ENCODE results near the gene RAC3.

RAC3 gene

GRCh38 chr17:82011617-82012187, 19.8 kb upstream of the RAC3 start:
- Histone ChIP-seq H3K4me3 (ENCODE audit: low read depth in 1 of 2, low read length in 2 of 2) (no peak overlapping the region), H3K79me2 (ENCODE audit: insufficient read depth, low read length) (no peaks in the 10 kb centered on the region), H3K9ac (ENCODE audit: low read depth, low read length) (no peak overlapping the region), H3K4me2 (ENCODE audit: insufficient read depth, low read length) (no peak overlapping the region), H3K27me3 (ENCODE audit: insufficient read depth, low read length, poor library complexity) (no peaks in the 10 kb centered on the region), H4K20me1 (ENCODE audit: insufficient read depth, low read length) (peaks cover 4% of the 10 kb centered on the region; the same call in 1 of the 2 replicates), H3K36me3 (ENCODE audit: insufficient read depth, low read length) (peaks cover 2% of the 10 kb centered on the region; the same call in 1 of the 2 replicates), H2AFZ (ENCODE audit: low read depth, low read length) (no peak overlapping the region), H3K9me3 (ENCODE audit: insufficient read depth, low read length, severe bottlenecking) (no peaks in the 10 kb centered on the region), H3K4me1 (ENCODE audit: insufficient read depth, low read length) (no peaks in the 10 kb centered on the region), H3K27ac (ENCODE audit: low read length) (no peak overlapping the region)
- ATAC-seq (ENCODE audit: insufficient read depth, low read depth) (no peak), DNase-seq (no peak)
- TF ChIP-seq EZH2 (IDR thresholded peaks at IDR 0.05; ENCODE audit: borderline replicate concordance, low read depth, low read length, severe bottlenecking) (no peak), CTCF (IDR thresholded peaks at IDR 0.05; ENCODE audit: borderline replicate concordance, extremely low read depth, low read length, poor library complexity, severe bottlenecking) (no peak)

GRCh38 chr17:82012261-82012639, 19.2 kb upstream of the RAC3 start:
- no peak overlapping the region for H3K4me3 ChIP-seq (ENCODE audit: low read depth in 1 of 2, low read length in 2 of 2)
- TF ChIP-seq CTCF (IDR thresholded peaks at IDR 0.05; ENCODE audit: borderline replicate concordance, extremely low read depth, low read length, poor library complexity, severe bottlenecking) (no peak), EZH2 (IDR thresholded peaks at IDR 0.05; ENCODE audit: borderline replicate concordance, low read depth, low read length, severe bottlenecking) (no peak)
- ATAC-seq (ENCODE audit: insufficient read depth, low read depth) (no peak), DNase-seq (no peak)
- peaks cover 4% of the 10 kb centered on the region; the same call in 1 of the 2 replicates for H4K20me1 ChIP-seq (ENCODE audit: insufficient read depth, low read length)
- no peaks in the 10 kb centered on the region for H3K4me1 ChIP-seq (ENCODE audit: insufficient read depth, low read length)
- H3K9me3 ChIP-seq (ENCODE audit: insufficient read depth, low read length, severe bottlenecking), result no peaks in the 10 kb centered on the region
- no peaks in the 10 kb centered on the region for H3K79me2 ChIP-seq (ENCODE audit: insufficient read depth, low read length)
- H3K27me3 ChIP-seq (ENCODE audit: insufficient read depth, low read length, poor library complexity), result no peaks in the 10 kb centered on the region
- no peak overlapping the region for H3K9ac ChIP-seq (ENCODE audit: low read depth, low read length)
- no peak overlapping the region for H2AFZ ChIP-seq (ENCODE audit: low read depth, low read length)
- peaks cover 4% of the 10 kb centered on the region; the same call in 1 of the 2 replicates for H3K36me3 ChIP-seq (ENCODE audit: insufficient read depth, low read length)
- no peak overlapping the region for H3K27ac ChIP-seq (ENCODE audit: low read length)
- H3K4me2 ChIP-seq (ENCODE audit: insufficient read depth, low read length), result no peak overlapping the region

GRCh38 chr17:82012640-82013295, 18.7 kb upstream of the RAC3 start:
- ATAC-seq (ENCODE audit: insufficient read depth, low read depth), result no peak
- Histone ChIP-seq H3K4me3 (ENCODE audit: low read depth in 1 of 2, low read length in 2 of 2) (no peak overlapping the region), H3K4me2 (ENCODE audit: insufficient read depth, low read length) (no peak overlapping the region), H3K27me3 (ENCODE audit: insufficient read depth, low read length, poor library complexity) (no peaks in the 10 kb centered on the region), H3K79me2 (ENCODE audit: insufficient read depth, low read length) (no peaks in the 10 kb centered on the region), H3K36me3 (ENCODE audit: insufficient read depth, low read length) (peaks cover 10% of the 10 kb centered on the region), H3K27ac (ENCODE audit: low read length) (no peak overlapping the region), H3K4me1 (ENCODE audit: insufficient read depth, low read length) (no peaks in the 10 kb centered on the region), H4K20me1 (ENCODE audit: insufficient read depth, low read length) (peaks cover 4% of the 10 kb centered on the region; the same call in 1 of the 2 replicates), H3K9me3 (ENCODE audit: insufficient read depth, low read length, severe bottlenecking) (no peaks in the 10 kb centered on the region), H2AFZ (ENCODE audit: low read depth, low read length) (no peak overlapping the region), H3K9ac (ENCODE audit: low read depth, low read length) (no peak overlapping the region)
- DNase-seq, result no peak
- TF ChIP-seq CTCF (IDR thresholded peaks at IDR 0.05; ENCODE audit: borderline replicate concordance, extremely low read depth, low read length, poor library complexity, severe bottlenecking), result no peak
- TF ChIP-seq EZH2 (IDR thresholded peaks at IDR 0.05; ENCODE audit: borderline replicate concordance, low read depth, low read length, severe bottlenecking), result no peak

Data from DND-41 (cell line).